HepG2 (cell line): ENCODE results near the gene VAPB. TPM values are rescaled to one million over a fixed set of nuclear protein-coding genes. Genes with fewer than 3 reads are reported as not detected.

Experiments
- ATAC-seq: fragments of 200-7000 bp; cut with Tn5 transposase; 3 replicates; pipeline ENCODE4 v1.9.1; 2020; ENCODE audit warnings: mild to moderate bottlenecking, moderate library complexity
- BruUV-seq: library from RNA; stranded (reverse); fragments of 400-500 nt; replicated peaks from 2 replicates; lab custom pipeline; 2021; lab: Mats Ljungman, UMichigan
- CTCF ChIA-PET: fragments of 300-600 bp; formaldehyde crosslinking; extraction: SDS; loops from one replicate; lab custom pipeline; 2021; ENCODE audit warnings: low total read pairs, inconsistent platforms, low intra/inter-chr PET ratio; lab: Yijun Ruan, JAX
- POLR2A ChIA-PET: fragments of 350-600 bp; sonication (Branson Sonifier 250); formaldehyde crosslinking; loops from one replicate; lab custom pipeline; 2020; ENCODE audit warnings: antibody characterized with exemption, inconsistent platforms; lab: Yijun Ruan, JAX
- DNase-seq: peaks from one replicate; pipeline ENCODE4 v3.0.0-alpha.2; 2015; ENCODE audit warnings: low spot score
- FAIRE-seq: peaks from 3 replicates; lab custom pipeline; 2011; peaks lifted over from hg19 to GRCh38; lab: Jason Lieb, UNC
- H2AFZ ChIP-seq: one replicate; pipeline ENCODE4 v1.6.1; 2011; ENCODE audit warnings: low read length, inconsistent platforms
- H3K27ac ChIP-seq: fragments of 300-600 bp; 3 replicates; pipeline ENCODE4 v1.8.0; 2011; ENCODE audit warnings: mixed run types, mild to moderate bottlenecking, mixed read lengths, low read length, inconsistent platforms; ENCODE audit not compliant: insufficient read depth; ENCODE audit errors: extremely low read length
- H3K27me3 ChIP-seq, 2 experiments: fragments of 200-600 bp in 1 of 2; 2 replicates in 1 of 2; 3 replicates in 1 of 2; pipeline versions ENCODE4 v1.6.0 to v1.8.0; 2011; ENCODE audit warnings: low read length in 2 of 2, mild to moderate bottlenecking in 2 of 2, moderate library complexity in 2 of 2, inconsistent platforms in 1 of 2; ENCODE audit not compliant: insufficient read depth in 2 of 2, control insufficient read depth in 1 of 2
- H3K36me3 ChIP-seq, 2 experiments: fragments of 200-600 bp in 1 of 2; replicated peaks in 1 of 2; 2 replicates in 1 of 2; 3 replicates in 1 of 2; pipeline versions ENCODE4 v1.5.1 to v1.8.0; 2011; ENCODE audit warnings: low read length in 2 of 2, inconsistent platforms in 1 of 2; ENCODE audit not compliant: insufficient read depth in 2 of 2, control insufficient read depth in 1 of 2
- H3K4me1 ChIP-seq: 2 replicates; pipeline ENCODE4 v1.5.1; 2012; ENCODE audit warnings: low read length, inconsistent platforms; ENCODE audit not compliant: insufficient read depth
- H3K4me2 ChIP-seq: 2 replicates; pipeline ENCODE4 v1.6.0; 2011; ENCODE audit warnings: low read depth, low read length, inconsistent platforms
- H3K4me3 ChIP-seq, 3 experiments: fragments of 200-600 bp in 1 of 3; sonication (generic), shearing (Covaris generic) in 1 of 3; replicated peaks in 1 of 3; 2 replicates each; pipeline ENCODE4 v1.5.1; 2011 to 2016; ENCODE audit warnings: low read length in 3 of 3, inconsistent platforms in 2 of 3, low read depth in 2 of 3, mild to moderate bottlenecking in 2 of 3, control low read depth in 1 of 3, mixed read lengths in 1 of 3; ENCODE audit not compliant: insufficient read depth in 1 of 3
- H3K79me2 ChIP-seq: one replicate; pipeline ENCODE4 v1.6.1; 2011; ENCODE audit warnings: low read length, inconsistent platforms; ENCODE audit not compliant: insufficient read depth
- H3K9ac ChIP-seq: 2 replicates; pipeline ENCODE4 v1.6.0; 2011; ENCODE audit warnings: mild to moderate bottlenecking, low read depth, low read length, inconsistent platforms; ENCODE audit not compliant: insufficient read depth
- H3K9me3 ChIP-seq: 2 replicates; pipeline ENCODE4 v1.5.1; 2012; ENCODE audit warnings: mild to moderate bottlenecking, low read length
- H4K20me1 ChIP-seq: 2 replicates; pipeline ENCODE4 v1.6.0; 2011; ENCODE audit warnings: inconsistent platforms, mild to moderate bottlenecking, low read length, moderate library complexity; ENCODE audit not compliant: insufficient read depth
- CHD2 ChIP-seq: IDR thresholded peaks from 2 replicates; pipeline ENCODE4 v1.6.1; 2011; ENCODE audit warnings: low read depth, low read length, improper control_type of control experiment
- MAFK ChIP-seq, 2 experiments: IDR thresholded peaks in 1 of 2; conservative IDR thresholded peaks in 1 of 2; 2 replicates each; pipeline ENCODE4 v1.6.1; 2011; ENCODE audit warnings: improper control_type of control experiment in 2 of 2, low read length in 2 of 2
- STAG1 ChIP-seq: sonication (generic); formaldehyde crosslinking; IDR thresholded peaks from 2 replicates; pipeline ENCODE4 v1.4.0; 2020; ENCODE audit warnings: missing genetic modification reagents
- ZNF619 ChIP-seq: sonication (generic); formaldehyde crosslinking; IDR thresholded peaks from 2 replicates; pipeline ENCODE4 v1.4.0; 2020; ENCODE audit warnings: mild to moderate bottlenecking, missing genetic modification reagents
- WGBS: methylation state at CpG from one replicate; pipeline ENCODE4 v1.1.6; 2017; ENCODE audit warnings: low lambda C conversion rate; 5-methylcytosine and 5-hydroxymethylcytosine counted together
- in situ Hi-C: cut with HindIII; loops from 2 replicates; pipeline ENCODE4 v1.10.0; 2017; ENCODE audit warnings: low pct_unique_long_range_greater_than_20kb; ENCODE audit not compliant: extremely low pct_ligation_motif_present
- intact Hi-C: fragments of 100-400 bp; cut with micrococcal nuclease; formaldehyde crosslinking; loops from one replicate; pipeline ENCODE4 v1.10.0; 2022; ENCODE audit not compliant: unreplicated experiment
- polyA plus RNA-seq, 8 experiments: library from polyadenylated mRNA; depleted of rRNA in 3 of 8; stranded (reverse) in 7 of 8; unstranded in 1 of 8; fragments of >200 nt; fragmentation: Illumina TruSeq in 4 of 8; extraction: Trizol in 4 of 8; gene quantifications; 2 replicates each; pipeline versions ENCODE4 v1.2.1 to v1.2.3, GENCODE V29; 2011 to 2016; ENCODE audit warnings: low read depth in 4 of 8, missing spikeins in 1 of 8, mixed read lengths in 1 of 8; ENCODE audit not compliant: insufficient read depth in 1 of 8
- total RNA-seq, 5 experiments: library from RNA; depleted of rRNA; stranded (reverse); fragments of >200 nt; fragmentation: Illumina TruSeq; extraction: Trizol; gene quantifications; 2 replicates each; pipeline ENCODE4 v1.2.3, GENCODE V29; 2016; ENCODE audit warnings: low read depth in 1 of 5

Gene VAPB
- total and polyA plus RNA-seq, 2 of the 13 experiments (the other 11 are each of a cell fraction or from before 2014, with no cell fraction given) = 18.6 to 48.5 TPM

DNA sequence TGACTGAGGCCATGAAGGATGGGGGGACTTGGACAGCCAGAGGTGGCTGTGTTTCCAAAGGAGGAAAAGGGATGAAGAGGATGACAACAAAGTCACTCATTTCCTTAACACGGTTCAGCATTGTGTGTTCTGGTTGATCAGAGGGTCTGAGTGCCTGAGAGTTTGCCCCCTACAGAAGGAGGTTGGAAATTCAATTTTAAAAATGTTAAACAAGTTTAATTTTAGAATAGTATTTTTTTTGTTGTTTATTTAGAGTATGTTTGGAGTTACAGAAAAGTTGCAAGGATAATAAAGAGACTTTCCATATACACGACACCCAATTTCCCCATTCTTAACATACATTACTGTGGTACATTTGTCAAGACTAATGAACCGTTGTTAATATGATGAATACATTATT lies 10.3 kb upstream of the VAPB start:
- peaks cover 22% of the 10 kb centered on the region for H3K4me1 ChIP-seq
- in situ Hi-C loops (no loop called here), intact Hi-C loops (no loop called here)
- CTCF ChIA-PET = no interaction called here
- no peaks in the 10 kb centered on the region for H4K20me1 ChIP-seq
- ATAC-seq = no peak
- no peak overlapping the region for H2AFZ ChIP-seq
- no TSS peak for BruUV-seq
- FAIRE-seq = peak; percentile 49
- 21% methylated on average over 3 of the region's 3 CpGs for WGBS
- H3K79me2 ChIP-seq = no peaks in the 10 kb centered on the region
- POLR2A ChIA-PET = no interaction called here
- TF ChIP-seq STAG1 (CRISPR knock-in tag) = peak; percentile 10; the same call in 1 of the 2 replicates
- no peak for TF ChIP-seq MAFK (conservative IDR thresholded peaks at IDR 0.05 in 1 of 2, IDR thresholded peaks at IDR 0.05 in 1 of 2; ENCODE audit: low read length in 2 of 2)
- H3K4me3 ChIP-seq = no peak overlapping the region
- H3K9ac ChIP-seq = no peak overlapping the region
- no peak overlapping the region for H3K27ac ChIP-seq
- H3K36me3 ChIP-seq = no peaks in the 10 kb centered on the region
- peaks cover 15% of the 10 kb centered on the region for H3K9me3 ChIP-seq
- no peak overlapping the region for H3K4me2 ChIP-seq
- no peak for DNase-seq
- H3K27me3 ChIP-seq = peaks cover 0 to 17% of the 10 kb centered on the region in 2 experiments; a peak in 3 of 5 replicates

DNA sequence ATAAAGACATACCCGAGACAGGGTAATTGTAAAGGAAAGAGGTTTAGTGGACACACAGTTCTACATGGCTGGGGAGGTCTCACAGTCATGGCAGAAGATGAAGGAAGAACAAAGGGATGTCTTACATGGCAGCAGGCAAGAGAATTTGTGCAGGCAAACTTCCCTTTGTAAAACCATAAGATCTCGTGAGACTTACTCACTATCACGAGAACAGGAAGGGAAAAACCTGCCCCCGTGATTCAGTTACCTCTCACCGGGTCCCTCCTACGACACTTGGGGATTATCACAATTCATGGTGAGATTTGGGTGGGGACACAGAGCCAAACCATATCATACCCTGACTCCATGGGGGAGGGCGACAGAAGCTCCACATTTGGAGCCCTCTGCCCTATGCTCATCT lies 7.4 kb upstream of the VAPB start:
- H3K27ac ChIP-seq = no peak overlapping the region
- in situ Hi-C loops = no loop called here
- H3K79me2 ChIP-seq = no peaks in the 10 kb centered on the region
- peaks cover 0 to 17% of the 10 kb centered on the region in 2 experiments; a peak in 3 of 5 replicates for H3K27me3 ChIP-seq
- DNase-seq (no peak), FAIRE-seq (no peak), ATAC-seq (no peak)
- H3K4me2 ChIP-seq = no peak overlapping the region
- H2AFZ ChIP-seq = no peak overlapping the region
- H4K20me1 ChIP-seq = no peaks in the 10 kb centered on the region
- BruUV-seq = no TSS peak
- no peaks in the 10 kb centered on the region for H3K36me3 ChIP-seq
- ChIA-PET POLR2A (no interaction called here), CTCF (no interaction called here)
- H3K4me3 ChIP-seq = no peak overlapping the region
- H3K9ac ChIP-seq = no peak overlapping the region
- peaks cover 15% of the 10 kb centered on the region for H3K9me3 ChIP-seq
- intact Hi-C loops = no loop called here
- no peaks in the 10 kb centered on the region for H3K4me1 ChIP-seq
- 29% methylated on average over 7 of the region's 7 CpGs for WGBS
- TF ChIP-seq CHD2 (peak; percentile 58; the same call in 1 of the 2 replicates), ZNF619 (CRISPR knock-in tag) (no peak)
